ENCODE results near the gene CCNH. TPM values are rescaled to one million over a fixed set of nuclear protein-coding genes. Genes with fewer than 3 reads are reported as not detected.

Gene CCNH
- total RNA-seq = 39.3 and 46.6 TPM in 2 replicates

DNA sequence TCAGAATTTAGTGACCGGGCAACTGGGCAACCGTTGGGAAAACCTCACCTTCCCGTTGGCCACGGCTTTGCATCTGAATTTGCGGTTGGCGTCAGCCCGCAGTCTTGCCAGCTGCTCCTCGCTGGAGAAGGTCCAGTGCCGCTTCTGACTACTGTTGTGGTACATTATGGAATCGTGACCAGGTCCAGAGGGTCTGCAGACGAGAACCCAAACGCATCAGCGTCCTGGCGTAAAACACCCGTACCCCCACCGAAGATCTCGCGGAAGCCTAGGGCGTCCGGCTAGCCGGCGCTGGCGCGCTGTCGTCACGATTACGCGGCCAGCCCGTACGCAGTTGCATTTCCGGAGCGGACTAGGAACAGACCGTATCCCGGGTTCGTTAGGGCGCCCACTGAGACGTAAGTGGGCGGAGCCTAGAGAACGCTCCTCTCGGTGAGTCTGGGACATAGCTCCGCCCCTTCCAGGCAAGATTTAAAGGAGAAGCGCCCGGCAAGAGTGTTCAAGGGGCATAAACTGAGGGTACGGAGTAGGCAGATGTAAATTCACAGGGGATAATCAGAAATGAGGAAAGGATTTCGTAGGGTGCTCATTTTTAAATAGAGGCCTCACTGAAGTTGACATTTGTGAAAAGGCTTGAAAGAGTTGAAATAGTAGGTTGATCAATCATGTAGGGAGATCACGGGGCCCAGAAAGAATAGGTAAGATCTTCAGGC is at the start of gene CCNH:
TSS of gene CCNH (minus strand) at position 301 of the 713 bp plus-strand sequence. CDS start at position 165, 136 bp downstream.

Small RNA genes lying within 50 kb of the gene (small RNA-seq; reads per million reads assigned to genes)
- not detected for gene RNU6-727P

Other genes starting within 250 kb of the CCNH start
- gene RASA1, start 145.0 kb downstream of the CCNH start, total RNA-seq = 36.5 and 49.0 TPM in 2 replicates

Measured in placental epithelial cell (primary cell).